NCI-H1930 (cell line): ENCODE data around the gene PPT2.

Experiments
- DNase-seq, 2 experiments: peaks; one replicate each; lab custom pipeline; 2025; lab: John Stamatoyannopoulos, UW

Gene PPT2

GRCh38 chr6:32151863-32152768 lies 1.8 kb upstream of the PPT2 start, which contains the start of gene PRRT1:
Gene PRRT1, minus strand, starts transcription at chr6:32151939. Its CDS starts 112 bp downstream, at chr6:32151827.
- DNase-seq = no peak

GRCh38 chr6:32152769-32153563 lies 975 bp upstream of the PPT2 start:
- no peak for DNase-seq

GRCh38 chr6:32154514-32155161 lies 697 bp downstream of the PPT2 start:
- peak; percentile 69 to 72 for DNase-seq

DNA sequence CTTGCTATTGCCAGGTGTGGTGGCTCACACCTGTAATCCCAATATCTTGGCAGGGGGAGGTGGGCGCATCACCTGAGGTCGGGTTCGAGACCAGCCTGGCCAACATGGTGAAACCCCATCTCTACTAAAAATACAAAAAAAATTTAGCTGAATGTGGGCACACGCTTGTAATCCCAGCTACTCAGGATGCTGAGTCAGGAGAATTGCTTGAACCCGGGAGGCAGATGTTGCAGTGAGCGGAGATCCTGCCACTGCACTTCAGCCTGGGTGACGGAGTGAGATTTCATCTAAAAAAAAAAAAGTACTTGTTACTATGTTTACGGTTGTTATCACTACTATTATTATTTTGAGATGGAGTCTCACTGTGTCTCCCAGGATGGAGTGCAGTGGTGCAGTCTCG lies 3.0 kb downstream of the PPT2 start:
- no peak for DNase-seq

- no peak for DNase-seq
Measured at GRCh38 chr6:32158052-32158451, 4.1 kb downstream of the PPT2 start.

GRCh38 chr6:32163559-32164258 lies 9.8 kb downstream of the PPT2 start:
- DNase-seq = no peak

GRCh38 chr6:32164295-32164694 lies 10.4 kb downstream of the PPT2 start, which contains the start of gene EGFL8:
Gene EGFL8, plus strand, starts transcription at chr6:32164595. Its CDS starts 1,571 bp downstream, at chr6:32166166.
- no peak for DNase-seq

- DNase-seq = no peak
Measured at GRCh38 chr6:32166411-32167061, 12.6 kb downstream of the PPT2 start.

DNA sequence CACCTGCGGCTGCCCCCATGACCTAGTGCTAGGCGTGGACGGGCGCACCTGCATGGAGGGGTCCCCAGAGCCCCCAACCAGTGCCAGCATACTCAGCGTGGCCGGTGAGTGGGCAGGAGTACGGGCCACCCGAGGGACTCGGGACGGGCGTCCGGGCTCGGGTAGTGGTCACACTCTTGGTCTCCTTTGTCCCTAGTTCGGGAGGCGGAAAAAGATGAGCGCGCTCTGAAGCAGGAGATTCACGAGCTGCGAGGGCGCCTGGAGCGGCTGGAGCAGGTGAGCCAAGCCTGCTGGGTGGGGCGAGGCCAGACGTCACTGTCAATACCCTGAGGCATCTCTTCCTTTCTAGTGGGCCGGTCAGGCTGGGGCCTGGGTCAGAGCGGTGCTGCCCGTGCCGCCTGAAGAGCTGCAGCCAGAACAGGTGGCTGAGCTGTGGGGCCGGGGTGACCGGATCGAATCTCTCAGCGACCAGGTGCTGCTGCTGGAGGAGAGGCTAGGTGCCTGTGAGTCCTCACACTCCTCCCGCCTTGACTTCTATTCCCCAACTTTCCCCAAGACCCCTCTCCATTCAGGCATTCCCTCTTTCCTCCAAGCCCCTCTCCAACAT lies 13.3 kb downstream of the PPT2 start:
- DNase-seq = no peak

DNA sequence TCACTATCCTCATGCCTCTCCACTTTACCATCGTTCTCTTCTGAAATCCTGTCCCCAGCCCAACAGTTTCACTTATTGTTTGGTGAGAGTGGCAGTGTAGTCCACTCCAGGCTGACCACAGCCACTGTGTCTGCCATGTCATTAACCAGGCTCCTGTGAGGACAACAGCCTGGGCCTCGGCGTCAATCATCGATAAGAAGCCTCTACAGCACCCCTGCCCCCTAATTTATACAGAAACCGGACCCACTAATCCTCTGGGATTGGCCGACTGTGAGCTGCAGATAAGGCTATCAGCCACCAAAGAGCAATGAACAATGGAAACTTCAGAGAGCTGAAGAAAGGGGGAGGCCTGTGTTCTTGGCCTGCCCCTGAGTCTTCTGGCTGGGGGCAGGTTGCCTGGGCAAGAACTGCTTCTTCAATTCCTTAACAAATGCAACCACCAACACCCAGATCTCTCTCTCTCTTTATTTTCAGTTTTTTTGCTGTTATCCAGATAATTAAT lies 13.9 kb downstream of the PPT2 start:
- no peak for DNase-seq

GRCh38 chr6:32168350-32168749 lies 14.4 kb downstream of the PPT2 start:
- no peak for DNase-seq

GRCh38 chr6:32168807-32169591 lies 15.1 kb downstream of the PPT2 start:
- DNase-seq = no peak

- no peak for DNase-seq
Measured at GRCh38 chr6:32170294-32170693, 16.4 kb downstream of the PPT2 start.

GRCh38 chr6:32171234-32171633 lies 17.3 kb downstream of the PPT2 start:
- no peak for DNase-seq

DNA sequence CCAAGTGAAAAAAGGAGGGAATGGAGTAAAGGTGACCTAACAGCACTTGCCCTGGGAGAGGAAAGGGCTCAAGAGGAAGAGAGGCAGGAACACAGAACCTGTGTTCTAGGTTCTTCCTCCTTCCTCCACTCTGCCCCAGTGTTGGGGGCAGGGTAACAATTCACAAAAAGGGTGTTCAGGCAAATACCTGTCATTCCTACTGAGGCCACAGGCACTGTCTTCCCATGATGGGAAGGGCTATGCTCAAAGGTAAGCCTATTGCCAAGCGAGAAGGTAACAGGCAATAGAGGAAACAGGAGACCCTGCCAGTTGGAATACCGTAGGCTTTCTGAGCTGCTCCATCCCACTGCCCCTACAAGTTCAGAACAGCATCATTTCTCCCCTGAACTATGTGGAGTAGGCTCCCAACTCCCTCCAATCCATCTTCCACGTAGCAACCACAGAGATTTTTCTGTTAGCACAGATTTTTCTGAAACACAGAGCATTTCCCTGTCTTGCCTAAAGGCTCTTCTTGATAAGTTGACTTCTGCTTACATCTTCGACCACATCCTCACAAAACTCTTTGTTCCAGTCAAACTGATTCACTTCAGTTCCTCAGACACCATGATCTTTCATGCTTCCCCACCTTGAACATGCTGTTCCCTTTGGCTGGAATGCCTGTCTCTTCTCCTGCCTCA lies 19.2 kb downstream of the PPT2 start:
- no peak for DNase-seq

DNA sequence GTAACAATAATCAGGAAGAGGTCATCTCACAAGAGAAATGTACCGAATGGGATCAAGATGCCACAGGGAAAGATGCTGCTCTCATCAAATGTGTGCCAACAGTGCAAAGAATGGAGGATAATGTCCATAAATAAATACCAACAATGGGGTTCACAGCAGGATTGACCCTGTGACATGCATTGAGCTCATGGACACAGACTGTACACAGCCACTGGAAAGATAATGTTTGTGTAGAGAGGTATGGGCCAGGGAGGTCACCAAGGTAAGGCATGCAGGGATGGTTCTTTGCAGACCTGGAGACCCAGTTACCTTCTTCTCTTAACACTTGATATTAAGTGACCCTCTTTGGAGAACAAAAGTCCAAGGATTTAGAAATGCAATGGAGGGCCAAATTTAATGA lies 20.5 kb downstream of the PPT2 start:
- DNase-seq = no peak

DNA sequence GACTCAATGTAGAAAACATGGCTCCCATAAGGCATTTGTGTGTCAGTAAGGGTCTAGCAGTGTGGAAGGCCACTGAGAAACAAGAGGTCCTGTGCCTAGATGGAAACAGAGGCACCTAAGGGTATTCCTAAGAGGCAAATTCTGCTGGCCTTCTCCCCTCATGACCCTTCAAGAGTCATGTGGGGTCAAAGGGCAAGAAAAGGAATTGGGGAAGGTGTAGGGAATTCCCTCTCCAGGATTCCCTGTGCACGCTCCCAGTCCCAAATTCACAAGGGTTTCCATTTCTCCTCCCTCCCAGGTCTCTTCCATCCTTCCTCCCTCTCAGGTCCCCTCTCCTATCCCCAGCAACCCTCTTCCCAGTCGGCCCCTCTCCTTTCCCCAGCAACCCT lies 21.4 kb downstream of the PPT2 start:
- no peak for DNase-seq

GRCh38 chr6:32175711-32176475 lies 22.0 kb downstream of the PPT2 start, which contains the start of gene AGPAT1:
Gene AGPAT1, minus strand, starts transcription at chr6:32176084. Its CDS starts 4,588 bp downstream, at chr6:32171496.
- DNase-seq = peak; percentile 84 to 94
